Measurements from ENCODE around the gene P4HA2. TPM values are rescaled to one million over a fixed set of nuclear protein-coding genes. Genes with fewer than 3 reads are reported as not detected.

The P4HA2 gene
- total RNA-seq, 5 donors from 2014 or later (not counting 1 experiment from before 2014, with no cell fraction given) = 0.50 to 0.99 (median 0.98) TPM; not detected in 2

- Histone ChIP-seq H3K27me3 (replicated peaks in 1 of 2; ENCODE audit: control insufficient read depth in 2 of 2, extremely low read depth in 1 of 2, insufficient read depth in 2 of 2, low read length in 1 of 2) (peaks cover 3 to 32% of the 10 kb centered on the region in 2 experiments), H3K4me1 (ENCODE audit: control insufficient read depth in 1 of 2, extremely low read depth in 1 of 2, insufficient read depth in 2 of 2, low read length in 2 of 2) (peaks cover 0 to 15% of the 10 kb centered on the region in 2 experiments), H3K27ac (ENCODE audit: low read length) (no peak overlapping the region), H3K36me3 (ENCODE audit: control insufficient read depth in 2 of 2, extremely low read depth in 1 of 2, insufficient read depth in 1 of 2, low read length in 1 of 2) (no peaks in the 10 kb centered on the region), H3K4me3 (ENCODE audit: control insufficient read depth in 1 of 2, extremely low read depth in 1 of 2, low read length in 1 of 2) (peak overlapping the region in 1 of 2 donors; percentile 52), H3K9me3 (no peaks in the 10 kb centered on the region)
- Mint-ChIP-seq H3K4me3 (peak overlapping the region; percentile 32 to 74 (median 50)), H3K36me3 (no peaks in the 10 kb centered on the region), H3K27me3 (peaks cover 29 to 33% of the 10 kb centered on the region in 2 donors), H3K4me1 (peaks cover 16 to 36% (median 16%) of the 10 kb centered on the region in 3 donors), H3K9me3 (no peaks in the 10 kb centered on the region), H3K27ac (no peak overlapping the region)
- no peak for DNase-seq
- ATAC-seq (replicated peaks in 1 of 4) = no peak
- ChIA-PET CTCF (no interaction called here), POLR2A (no interaction called here)
- 83% methylated on average over 22 of the region's 23 CpGs for WGBS (ENCODE audit: insufficient coverage)
Observed at GRCh38 chr5:132226516-132227234, 978 bp downstream of the P4HA2 start.

GRCh38 chr5:132225165-132226032 is 2.3 kb downstream of the P4HA2 start:
- H3K27me3 Mint-ChIP-seq = peaks cover 24 to 28% of the 10 kb centered on the region in 2 donors
- peaks cover 3 to 32% of the 10 kb centered on the region in 2 experiments for H3K27me3 ChIP-seq (replicated peaks in 1 of 2; ENCODE audit: control insufficient read depth in 2 of 2, extremely low read depth in 1 of 2, insufficient read depth in 2 of 2, low read length in 1 of 2)
- no peak overlapping the region for H3K27ac Mint-ChIP-seq
- no peak overlapping the region for H3K27ac ChIP-seq (ENCODE audit: low read length)
- ATAC-seq (replicated peaks in 1 of 4) = peak in 3 of 4 experiments; percentile 33 to 61 (median 56)
- H3K4me1 Mint-ChIP-seq = peaks cover 16 to 28% (median 16%) of the 10 kb centered on the region in 3 donors
- H3K36me3 Mint-ChIP-seq = no peaks in the 10 kb centered on the region
- POLR2A ChIA-PET = no interaction called here
- H3K36me3 ChIP-seq (ENCODE audit: control insufficient read depth in 2 of 2, extremely low read depth in 1 of 2, insufficient read depth in 1 of 2, low read length in 1 of 2) = no peaks in the 10 kb centered on the region
- no peak overlapping the region for H3K4me3 ChIP-seq (ENCODE audit: control insufficient read depth in 1 of 2, extremely low read depth in 1 of 2, low read length in 1 of 2)
- H3K9me3 Mint-ChIP-seq = no peaks in the 10 kb centered on the region
- CTCF ChIA-PET = no interaction called here
- H3K9me3 ChIP-seq = no peaks in the 10 kb centered on the region
- peaks cover 0 to 15% of the 10 kb centered on the region in 2 experiments for H3K4me1 ChIP-seq (ENCODE audit: control insufficient read depth in 1 of 2, extremely low read depth in 1 of 2, insufficient read depth in 2 of 2, low read length in 2 of 2)
- peak overlapping the region in 2 of 3 donors; percentile 13 to 74 for H3K4me3 Mint-ChIP-seq
- DNase-seq = peak in 22 of 35 experiments; percentile 5 to 41 (median 23)
- WGBS (ENCODE audit: insufficient coverage) = 50% methylated on average over 9 of the region's 13 CpGs

GRCh38 chr5:132224716-132225115 is 2.9 kb downstream of the P4HA2 start:
- Mint-ChIP-seq H3K4me3 (no peak overlapping the region), H3K27ac (no peak overlapping the region), H3K4me1 (peaks cover 16 to 25% (median 16%) of the 10 kb centered on the region in 3 donors), H3K27me3 (peaks cover 21 to 22% of the 10 kb centered on the region in 2 donors), H3K36me3 (no peaks in the 10 kb centered on the region), H3K9me3 (no peaks in the 10 kb centered on the region)
- WGBS (ENCODE audit: insufficient coverage) = 75% methylated on average over 1 of the region's 1 CpG
- Histone ChIP-seq H3K36me3 (ENCODE audit: control insufficient read depth in 2 of 2, extremely low read depth in 1 of 2, insufficient read depth in 1 of 2, low read length in 1 of 2) (no peaks in the 10 kb centered on the region), H3K27me3 (replicated peaks in 1 of 2; ENCODE audit: control insufficient read depth in 2 of 2, extremely low read depth in 1 of 2, insufficient read depth in 2 of 2, low read length in 1 of 2) (peaks cover 3 to 32% of the 10 kb centered on the region in 2 experiments), H3K27ac (ENCODE audit: low read length) (no peak overlapping the region), H3K9me3 (no peaks in the 10 kb centered on the region), H3K4me1 (ENCODE audit: control insufficient read depth in 1 of 2, extremely low read depth in 1 of 2, insufficient read depth in 2 of 2, low read length in 2 of 2) (peaks cover 0 to 15% of the 10 kb centered on the region in 2 experiments), H3K4me3 (ENCODE audit: control insufficient read depth in 1 of 2, extremely low read depth in 1 of 2, low read length in 1 of 2) (no peak overlapping the region)
- POLR2A ChIA-PET = no interaction called here
- DNase-seq = no peak
- CTCF ChIA-PET = interaction anchor here in 1 of 2 donors (0.6 kb wide), 1 partner anchor 611 kb away, joined by 5 read pairs; no protein-coding TSS in a partner anchor
- no peak for ATAC-seq (replicated peaks in 1 of 4)

GRCh38 chr5:132223861-132224260 is 3.8 kb downstream of the P4HA2 start:
- Mint-ChIP-seq H3K36me3 (no peaks in the 10 kb centered on the region), H3K4me1 (peaks cover 10 to 17% (median 12%) of the 10 kb centered on the region in 3 donors), H3K4me3 (no peak overlapping the region), H3K9me3 (no peaks in the 10 kb centered on the region), H3K27me3 (peaks cover 12 to 14% of the 10 kb centered on the region in 2 donors), H3K27ac (no peak overlapping the region)
- ChIA-PET POLR2A (interaction anchor here in 1 of 2 donors (0.6 kb wide), 1 partner anchor 538 kb away, joined by 3 read pairs; no protein-coding TSS in a partner anchor), CTCF (no interaction called here)
- H3K9me3 ChIP-seq = no peaks in the 10 kb centered on the region
- no peak overlapping the region for H3K4me3 ChIP-seq (ENCODE audit: control insufficient read depth in 1 of 2, extremely low read depth in 1 of 2, low read length in 1 of 2)
- ATAC-seq (replicated peaks in 1 of 4) = no peak
- no peak overlapping the region for H3K27ac ChIP-seq (ENCODE audit: low read length)
- H3K36me3 ChIP-seq (ENCODE audit: control insufficient read depth in 2 of 2, extremely low read depth in 1 of 2, insufficient read depth in 1 of 2, low read length in 1 of 2) = no peaks in the 10 kb centered on the region
- WGBS (ENCODE audit: insufficient coverage) = 92% methylated on average over 2 of the region's 2 CpGs
- peaks cover 3 to 28% of the 10 kb centered on the region in 2 experiments for H3K27me3 ChIP-seq (replicated peaks in 1 of 2; ENCODE audit: control insufficient read depth in 2 of 2, extremely low read depth in 1 of 2, insufficient read depth in 2 of 2, low read length in 1 of 2)
- no peak for DNase-seq
- peaks cover 0 to 15% of the 10 kb centered on the region in 2 experiments for H3K4me1 ChIP-seq (ENCODE audit: control insufficient read depth in 1 of 2, extremely low read depth in 1 of 2, insufficient read depth in 2 of 2, low read length in 2 of 2)

GRCh38 chr5:132222649-132223038 is 5.0 kb downstream of the P4HA2 start:
- H3K4me1 Mint-ChIP-seq = peaks cover 10 to 17% (median 12%) of the 10 kb centered on the region in 3 donors
- DNase-seq (no peak), ATAC-seq (replicated peaks in 1 of 4) (no peak)
- no peak overlapping the region for H3K27ac Mint-ChIP-seq
- no peaks in the 10 kb centered on the region for H3K9me3 Mint-ChIP-seq
- Histone ChIP-seq H3K4me1 (ENCODE audit: control insufficient read depth in 1 of 2, extremely low read depth in 1 of 2, insufficient read depth in 2 of 2, low read length in 2 of 2) (peaks cover 0 to 11% of the 10 kb centered on the region in 2 experiments), H3K4me3 (ENCODE audit: control insufficient read depth in 1 of 2, extremely low read depth in 1 of 2, low read length in 1 of 2) (no peak overlapping the region), H3K9me3 (no peaks in the 10 kb centered on the region), H3K27ac (ENCODE audit: low read length) (no peak overlapping the region), H3K27me3 (replicated peaks in 1 of 2; ENCODE audit: control insufficient read depth in 2 of 2, extremely low read depth in 1 of 2, insufficient read depth in 2 of 2, low read length in 1 of 2) (peaks cover 3 to 18% of the 10 kb centered on the region in 2 experiments), H3K36me3 (ENCODE audit: control insufficient read depth in 2 of 2, extremely low read depth in 1 of 2, insufficient read depth in 1 of 2, low read length in 1 of 2) (no peaks in the 10 kb centered on the region)
- ChIA-PET CTCF (no interaction called here), POLR2A (no interaction called here)
- H3K36me3 Mint-ChIP-seq = no peaks in the 10 kb centered on the region
- no peak overlapping the region for H3K4me3 Mint-ChIP-seq
- H3K27me3 Mint-ChIP-seq = peaks cover 10 to 12% of the 10 kb centered on the region in 2 donors
- 85% methylated on average over 1 of the region's 3 CpGs for WGBS (ENCODE audit: insufficient coverage)

Data from T-cell (primary cell).